WTC11 (cell line): ENCODE results near the gene NFIX.

ENCODE experiments used
- CBFB ChIP-seq: sonication (generic); formaldehyde crosslinking; IDR thresholded peaks from 2 replicates; pipeline ENCODE4 v1.8.1; 2022; ENCODE audit warnings: mild to moderate bottlenecking, low read depth, missing genetic modification reagents
- GTF2I ChIP-seq: fragments of 250-450 bp; sonication (Bioruptor Pico); conservative IDR thresholded peaks from 2 replicates; pipeline ENCODE4 v1.4.0; 2021; ENCODE audit warnings: mild to moderate bottlenecking
- NFE2L1 ChIP-seq: sonication (generic); formaldehyde crosslinking; IDR thresholded peaks from 2 replicates; pipeline ENCODE4 v1.8.1; 2023; ENCODE audit warnings: missing genetic modification reagents
- PRRX2 ChIP-seq: fragments of 250-450 bp; sonication (Bioruptor Pico); IDR thresholded peaks from 2 replicates; pipeline ENCODE4 v1.8.0; 2021; ENCODE audit warnings: mild to moderate bottlenecking
- TCF7 ChIP-seq: sonication (generic); formaldehyde crosslinking; IDR thresholded peaks from 2 replicates; pipeline ENCODE4 v1.8.0; 2022; ENCODE audit warnings: mild to moderate bottlenecking, low read depth, missing genetic modification reagents, moderate library complexity
- ZNF138 ChIP-seq: sonication (generic); formaldehyde crosslinking; conservative IDR thresholded peaks from 2 replicates; pipeline ENCODE4 v1.8.1; 2022; ENCODE audit warnings: mild to moderate bottlenecking, moderate library complexity, missing genetic modification reagents
- TF ChIP-seq, protein P1 (sequence below): fragments of 200-600 bp; IDR thresholded peaks from 2 replicates; pipeline ENCODE4 v1.8.0; 2022; ENCODE audit warnings: antibody characterized with exemption
- TF ChIP-seq, protein P2 (sequence below): sonication (generic); formaldehyde crosslinking; IDR thresholded peaks from 2 replicates; pipeline ENCODE4 v1.8.0; 2022; ENCODE audit warnings: mild to moderate bottlenecking, missing genetic modification reagents
- TF ChIP-seq, protein P3 (sequence below): sonication (generic); formaldehyde crosslinking; IDR thresholded peaks from 2 replicates; pipeline ENCODE4 v1.8.1; 2022; ENCODE audit warnings: low read depth, missing genetic modification reagents, borderline replicate concordance
- TF ChIP-seq, protein P4 (sequence below): sonication (generic); formaldehyde crosslinking; IDR thresholded peaks from 2 replicates; pipeline ENCODE4 v1.8.1; 2023; ENCODE audit warnings: mild to moderate bottlenecking, missing genetic modification reagents, moderate library complexity

DNA sequence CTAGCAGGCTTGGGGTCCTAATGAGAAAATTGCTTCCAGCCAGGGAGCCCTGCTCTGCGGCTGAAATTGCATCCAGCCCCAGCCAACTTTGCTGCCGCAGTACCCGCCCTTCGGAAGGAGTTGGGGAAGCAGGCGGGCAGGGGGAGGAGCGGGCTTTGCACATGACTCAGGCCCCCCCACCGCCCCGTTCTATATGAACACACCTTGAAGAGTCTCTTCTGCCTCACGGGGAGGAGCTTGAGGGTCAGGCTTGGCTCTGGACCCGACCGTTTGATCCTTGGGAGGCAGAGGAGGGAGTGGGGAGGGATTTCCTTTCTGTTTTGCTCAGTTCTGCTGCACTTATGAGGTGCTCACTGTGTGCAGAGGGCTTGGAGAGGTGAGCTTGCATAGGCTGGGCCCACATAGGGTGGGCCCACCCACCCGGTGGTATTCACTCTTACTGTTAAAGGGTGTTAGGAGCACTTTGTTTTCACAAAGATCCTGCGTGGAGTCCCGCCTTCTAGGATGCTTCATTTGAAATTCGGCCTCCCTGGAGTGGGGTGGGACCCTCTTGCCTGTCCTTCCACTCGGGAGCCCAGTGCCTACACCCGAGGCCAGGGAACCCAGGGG lies 60.9 kb downstream of the NFIX start:
- TF ChIP-seq, protein P1, sequence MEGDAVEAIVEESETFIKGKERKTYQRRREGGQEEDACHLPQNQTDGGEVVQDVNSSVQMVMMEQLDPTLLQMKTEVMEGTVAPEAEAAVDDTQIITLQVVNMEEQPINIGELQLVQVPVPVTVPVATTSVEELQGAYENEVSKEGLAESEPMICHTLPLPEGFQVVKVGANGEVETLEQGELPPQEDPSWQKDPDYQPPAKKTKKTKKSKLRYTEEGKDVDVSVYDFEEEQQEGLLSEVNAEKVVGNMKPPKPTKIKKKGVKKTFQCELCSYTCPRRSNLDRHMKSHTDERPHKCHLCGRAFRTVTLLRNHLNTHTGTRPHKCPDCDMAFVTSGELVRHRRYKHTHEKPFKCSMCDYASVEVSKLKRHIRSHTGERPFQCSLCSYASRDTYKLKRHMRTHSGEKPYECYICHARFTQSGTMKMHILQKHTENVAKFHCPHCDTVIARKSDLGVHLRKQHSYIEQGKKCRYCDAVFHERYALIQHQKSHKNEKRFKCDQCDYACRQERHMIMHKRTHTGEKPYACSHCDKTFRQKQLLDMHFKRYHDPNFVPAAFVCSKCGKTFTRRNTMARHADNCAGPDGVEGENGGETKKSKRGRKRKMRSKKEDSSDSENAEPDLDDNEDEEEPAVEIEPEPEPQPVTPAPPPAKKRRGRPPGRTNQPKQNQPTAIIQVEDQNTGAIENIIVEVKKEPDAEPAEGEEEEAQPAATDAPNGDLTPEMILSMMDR, result no peak
- TF ChIP-seq PRRX2 (CRISPR knock-in tag) (no peak), ZNF138 (CRISPR knock-in tag) (no peak), CBFB (CRISPR knock-in tag) (no peak), NFE2L1 (no peak), TCF7 (CRISPR knock-in tag) (no peak), GTF2I (no peak)
- TF ChIP-seq, protein P2, sequence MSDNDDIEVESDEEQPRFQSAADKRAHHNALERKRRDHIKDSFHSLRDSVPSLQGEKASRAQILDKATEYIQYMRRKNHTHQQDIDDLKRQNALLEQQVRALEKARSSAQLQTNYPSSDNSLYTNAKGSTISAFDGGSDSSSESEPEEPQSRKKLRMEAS, result no peak
- TF ChIP-seq, protein P3, sequence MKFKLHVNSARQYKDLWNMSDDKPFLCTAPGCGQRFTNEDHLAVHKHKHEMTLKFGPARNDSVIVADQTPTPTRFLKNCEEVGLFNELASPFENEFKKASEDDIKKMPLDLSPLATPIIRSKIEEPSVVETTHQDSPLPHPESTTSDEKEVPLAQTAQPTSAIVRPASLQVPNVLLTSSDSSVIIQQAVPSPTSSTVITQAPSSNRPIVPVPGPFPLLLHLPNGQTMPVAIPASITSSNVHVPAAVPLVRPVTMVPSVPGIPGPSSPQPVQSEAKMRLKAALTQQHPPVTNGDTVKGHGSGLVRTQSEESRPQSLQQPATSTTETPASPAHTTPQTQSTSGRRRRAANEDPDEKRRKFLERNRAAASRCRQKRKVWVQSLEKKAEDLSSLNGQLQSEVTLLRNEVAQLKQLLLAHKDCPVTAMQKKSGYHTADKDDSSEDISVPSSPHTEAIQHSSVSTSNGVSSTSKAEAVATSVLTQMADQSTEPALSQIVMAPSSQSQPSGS (CRISPR knock-in tag), result no peak
- TF ChIP-seq, protein P4, sequence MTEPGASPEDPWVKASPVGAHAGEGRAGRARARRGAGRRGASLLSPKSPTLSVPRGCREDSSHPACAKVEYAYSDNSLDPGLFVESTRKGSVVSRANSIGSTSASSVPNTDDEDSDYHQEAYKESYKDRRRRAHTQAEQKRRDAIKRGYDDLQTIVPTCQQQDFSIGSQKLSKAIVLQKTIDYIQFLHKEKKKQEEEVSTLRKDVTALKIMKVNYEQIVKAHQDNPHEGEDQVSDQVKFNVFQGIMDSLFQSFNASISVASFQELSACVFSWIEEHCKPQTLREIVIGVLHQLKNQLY (CRISPR knock-in tag), result no peak
